MM.1S (cell line): Measurements from ENCODE around the gene TCF3.

Source experiments
- DNase-seq: peaks from one replicate; pipeline ENCODE4 v3.0.0-alpha.2; 2015
- H2AFZ ChIP-seq: fragments of 300-600 bp; sonication (generic); 2 replicates; pipeline ENCODE4 v1.6.0; 2016; ENCODE audit warnings: antibody characterized with exemption, low read length
- H3F3A ChIP-seq: fragments of 300-600 bp; sonication (generic); 2 replicates; pipeline ENCODE4 v1.6.1; 2016; ENCODE audit warnings: mild to moderate bottlenecking, antibody characterized with exemption, low read length, moderate library complexity, mixed read lengths; ENCODE audit not compliant: insufficient read depth
- H3K27ac ChIP-seq: fragments of 300-600 bp; sonication (generic); 2 replicates; pipeline ENCODE4 v1.5.1; 2016; ENCODE audit warnings: mild to moderate bottlenecking, low read length
- H3K27me3 ChIP-seq: fragments of 300-600 bp; sonication (generic); replicated peaks from 2 replicates; pipeline ENCODE4 v1.6.0; 2016; ENCODE audit warnings: low read length; ENCODE audit not compliant: insufficient read depth
- H3K36me3 ChIP-seq: fragments of 300-600 bp; sonication (generic); replicated peaks from 2 replicates; pipeline ENCODE4 v1.6.1; 2016; ENCODE audit warnings: mild to moderate bottlenecking, low read length, mixed read lengths; ENCODE audit not compliant: insufficient read depth
- H3K4me1 ChIP-seq: fragments of 300-600 bp; sonication (generic); 2 replicates; pipeline ENCODE4 v1.6.1; 2016; ENCODE audit warnings: low read length, mixed read lengths
- H3K4me2 ChIP-seq: fragments of 300-600 bp; sonication (generic); 2 replicates; pipeline ENCODE4 v1.6.0; 2016; ENCODE audit warnings: low read depth, low read length
- H3K4me3 ChIP-seq: fragments of 300-600 bp; sonication (generic); 2 replicates; pipeline ENCODE4 v1.5.1; 2016; ENCODE audit warnings: low read length, mixed read lengths
- H3K79me2 ChIP-seq: fragments of 300-600 bp; sonication (generic); 2 replicates; pipeline ENCODE4 v1.6.1; 2016; ENCODE audit warnings: mixed run types, low read length, mixed read lengths
- H3K9ac ChIP-seq: fragments of 300-600 bp; sonication (generic); 2 replicates; pipeline ENCODE4 v1.6.1; 2016; ENCODE audit warnings: low read length, mixed read lengths
- H3K9me2 ChIP-seq: fragments of 300-600 bp; sonication (generic); replicated peaks from 2 replicates; pipeline ENCODE4 v1.6.1; 2016; ENCODE audit warnings: mild to moderate bottlenecking, low read length, mixed read lengths; ENCODE audit not compliant: insufficient read depth
- H3K9me3 ChIP-seq: fragments of 300-600 bp; sonication (generic); replicated peaks from 2 replicates; pipeline ENCODE4 v1.6.1; 2016; ENCODE audit warnings: mild to moderate bottlenecking, low read length, mixed read lengths; ENCODE audit not compliant: insufficient read depth
- H4K20me1 ChIP-seq: fragments of 300-600 bp; sonication (generic); 2 replicates; pipeline ENCODE4 v1.6.1; 2016; ENCODE audit warnings: mild to moderate bottlenecking, low read length, moderate library complexity, mixed read lengths; ENCODE audit not compliant: insufficient read depth
- EZH2 ChIP-seq: fragments of 300-600 bp; sonication (generic); optimal IDR thresholded peaks from 2 replicates; pipeline ENCODE3; 2017; ENCODE audit warnings: low read depth, mild to moderate bottlenecking, antibody characterized with exemption, low read length, mixed read lengths
- EZH2phosphoT487 ChIP-seq: fragments of 300-600 bp; sonication (generic); IDR thresholded peaks from 2 replicates; pipeline ENCODE4 v1.6.1; 2018; ENCODE audit warnings: antibody characterized with exemption, low read length
- TF ChIP-seq, protein P1 (sequence below): fragments of 300-600 bp; sonication (generic); IDR thresholded peaks from 2 replicates; pipeline ENCODE4 v1.5.1; 2016; ENCODE audit warnings: antibody characterized with exemption, low read length, mixed read lengths

Gene TCF3

DNA sequence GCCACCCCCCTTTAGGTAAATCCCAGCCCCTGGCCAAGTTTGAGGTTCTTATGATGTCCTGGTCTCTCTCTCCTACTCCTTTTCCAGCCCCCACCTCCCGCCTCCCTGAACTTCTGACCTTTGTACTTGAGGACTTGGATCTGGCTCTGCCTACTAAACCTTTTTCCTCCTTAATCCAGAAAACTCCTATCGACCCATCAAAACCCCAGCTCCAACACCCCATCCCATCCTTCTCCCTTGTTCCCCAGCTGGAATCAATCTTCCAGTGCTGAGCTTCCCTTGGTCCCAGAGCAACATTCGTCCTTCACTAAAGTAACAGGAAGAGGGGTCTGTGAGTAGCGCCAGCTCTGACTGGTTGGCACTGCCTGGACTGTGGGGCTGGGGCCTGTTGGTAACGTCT is 29.9 kb downstream of the TCF3 start:
- peaks cover 22% of the 10 kb centered on the region for H3K36me3 ChIP-seq

DNA sequence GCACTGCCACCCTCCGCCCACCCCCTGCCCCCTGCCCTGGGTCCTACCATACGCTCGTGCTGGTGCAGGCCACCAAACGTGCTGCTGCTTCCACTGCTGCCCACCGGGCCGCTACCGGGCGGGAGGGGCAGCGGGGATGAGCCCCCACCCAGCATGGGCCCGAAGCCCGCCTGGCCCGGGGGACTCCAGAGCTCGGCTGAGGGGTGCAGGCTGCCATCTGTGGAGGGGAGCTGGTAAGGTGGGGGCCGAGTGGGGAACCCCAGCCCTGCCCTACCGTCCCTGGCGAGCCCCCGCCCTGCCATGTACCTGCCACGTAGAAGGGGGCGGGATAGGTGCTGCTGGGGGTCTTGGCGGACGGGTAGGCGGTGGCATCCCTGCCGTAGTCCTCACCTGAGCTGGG is 30.4 kb downstream of the TCF3 start:
- Histone ChIP-seq H3K79me2 (peaks cover 89% of the 10 kb centered on the region), H3F3A (peaks cover 19% of the 10 kb centered on the region), H2AFZ (no peak overlapping the region), H3K4me1 (peaks cover 14% of the 10 kb centered on the region), H3K4me3 (no peak overlapping the region), H3K9me3 (no peaks in the 10 kb centered on the region), H3K36me3 (peaks cover 22% of the 10 kb centered on the region), H3K27ac (no peak overlapping the region), H4K20me1 (peaks cover 25% of the 10 kb centered on the region; the same call in 1 of the 2 replicates), H3K4me2 (no peak overlapping the region), H3K27me3 (no peaks in the 10 kb centered on the region), H3K9ac (no peak overlapping the region), H3K9me2 (no peaks in the 10 kb centered on the region)
- no peak for TF ChIP-seq EZH2phosphoT487
- no peak for TF ChIP-seq EZH2
- TF ChIP-seq, protein P1, sequence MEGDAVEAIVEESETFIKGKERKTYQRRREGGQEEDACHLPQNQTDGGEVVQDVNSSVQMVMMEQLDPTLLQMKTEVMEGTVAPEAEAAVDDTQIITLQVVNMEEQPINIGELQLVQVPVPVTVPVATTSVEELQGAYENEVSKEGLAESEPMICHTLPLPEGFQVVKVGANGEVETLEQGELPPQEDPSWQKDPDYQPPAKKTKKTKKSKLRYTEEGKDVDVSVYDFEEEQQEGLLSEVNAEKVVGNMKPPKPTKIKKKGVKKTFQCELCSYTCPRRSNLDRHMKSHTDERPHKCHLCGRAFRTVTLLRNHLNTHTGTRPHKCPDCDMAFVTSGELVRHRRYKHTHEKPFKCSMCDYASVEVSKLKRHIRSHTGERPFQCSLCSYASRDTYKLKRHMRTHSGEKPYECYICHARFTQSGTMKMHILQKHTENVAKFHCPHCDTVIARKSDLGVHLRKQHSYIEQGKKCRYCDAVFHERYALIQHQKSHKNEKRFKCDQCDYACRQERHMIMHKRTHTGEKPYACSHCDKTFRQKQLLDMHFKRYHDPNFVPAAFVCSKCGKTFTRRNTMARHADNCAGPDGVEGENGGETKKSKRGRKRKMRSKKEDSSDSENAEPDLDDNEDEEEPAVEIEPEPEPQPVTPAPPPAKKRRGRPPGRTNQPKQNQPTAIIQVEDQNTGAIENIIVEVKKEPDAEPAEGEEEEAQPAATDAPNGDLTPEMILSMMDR, result no peak
- DNase-seq, result no peak

More for the DNA sequence above, 29.9 kb downstream of the TCF3 start:
- peaks cover 20% of the 10 kb centered on the region; the same call in 1 of the 2 replicates for H4K20me1 ChIP-seq
- H3K4me3 ChIP-seq, result no peak overlapping the region
- H3K27ac ChIP-seq, result no peak overlapping the region
- no peak overlapping the region for H3K9ac ChIP-seq
- DNase-seq, result no peak
- H3K9me2 ChIP-seq, result no peaks in the 10 kb centered on the region
- H3K27me3 ChIP-seq, result no peaks in the 10 kb centered on the region
- TF ChIP-seq, protein P1, result no peak
- TF ChIP-seq EZH2phosphoT487 (no peak), EZH2 (no peak)
- H3K9me3 ChIP-seq, result no peaks in the 10 kb centered on the region
- peaks cover 19% of the 10 kb centered on the region for H3F3A ChIP-seq
- peaks cover 88% of the 10 kb centered on the region for H3K79me2 ChIP-seq
- no peak overlapping the region for H3K4me2 ChIP-seq
- no peak overlapping the region for H2AFZ ChIP-seq
- H3K4me1 ChIP-seq, result 0 out of 2 replicates have a peak, but pooled peaks cover 10% of the 10 kb centered on the region

DNA sequence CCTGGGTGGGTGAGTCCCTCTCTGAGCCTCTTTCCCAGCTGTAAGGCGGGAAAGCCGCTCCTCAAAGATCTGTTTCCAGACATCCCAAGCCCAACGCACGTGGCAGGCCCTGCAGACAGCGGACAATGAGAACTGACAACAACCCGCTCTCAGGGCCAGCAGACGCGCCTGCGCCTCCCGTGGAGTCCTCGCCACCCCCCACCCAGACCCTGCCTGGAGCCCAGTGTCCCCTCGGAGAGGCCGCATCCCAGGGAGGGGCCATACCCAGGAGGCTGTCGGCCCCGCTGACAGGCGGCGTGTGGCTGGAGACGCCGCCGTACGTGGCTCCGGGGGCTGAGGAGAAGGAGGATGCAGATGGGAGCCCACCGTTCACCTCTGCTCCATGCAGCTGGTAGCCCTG is 30.8 kb downstream of the TCF3 start:
- H3K9me3 ChIP-seq, result no peaks in the 10 kb centered on the region
- peaks cover 22% of the 10 kb centered on the region for H3K36me3 ChIP-seq
- H2AFZ ChIP-seq, result no peak overlapping the region
- H3K27ac ChIP-seq, result no peak overlapping the region
- peaks cover 19% of the 10 kb centered on the region for H3F3A ChIP-seq
- no peak for DNase-seq
- no peak overlapping the region for H3K9ac ChIP-seq
- H3K4me2 ChIP-seq, result no peak overlapping the region
- H4K20me1 ChIP-seq, result peaks cover 25% of the 10 kb centered on the region; the same call in 1 of the 2 replicates
- H3K27me3 ChIP-seq, result no peaks in the 10 kb centered on the region
- no peak overlapping the region for H3K4me3 ChIP-seq
- peaks cover 18% of the 10 kb centered on the region for H3K4me1 ChIP-seq
- peaks cover 90% of the 10 kb centered on the region for H3K79me2 ChIP-seq
- H3K9me2 ChIP-seq, result no peaks in the 10 kb centered on the region
- TF ChIP-seq, protein P1, result no peak
- TF ChIP-seq EZH2phosphoT487, result no peak
